ENCODE measurements around the gene RBKS. TPM values are rescaled to one million over a fixed set of nuclear protein-coding genes. Genes with fewer than 3 reads are reported as not detected.

RBKS gene
- polyA plus RNA-seq, 1 of the 3 experiments (the other 2 are of a cell fraction), result 7.4 TPM

DNA sequence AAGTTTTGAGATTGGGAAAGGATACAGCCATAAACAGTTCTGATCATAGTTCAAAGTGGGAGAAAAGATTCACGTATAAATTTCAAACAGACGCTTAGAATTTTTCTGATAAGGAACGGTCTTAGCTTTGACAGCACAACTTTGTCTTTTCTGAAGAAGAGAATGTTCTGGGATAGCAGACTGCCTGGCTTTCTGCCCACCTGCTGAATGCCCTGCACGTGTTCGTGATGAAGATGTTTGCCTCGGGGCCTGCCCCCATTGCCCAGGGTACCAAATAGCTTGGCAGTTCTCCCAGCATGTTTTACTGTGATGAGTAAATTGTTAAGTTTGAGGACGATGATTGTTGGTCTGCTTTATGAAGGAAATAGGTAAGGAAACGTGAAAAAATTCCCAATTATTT, 114.1 kb downstream of the RBKS start:
- WGBS (ENCODE audit: low lambda C conversion rate), result 52% methylated on average over 8 of the region's 8 CpGs
- no peak overlapping the region for H3K4me2 ChIP-seq

More for the DNA sequence above, 114.1 kb downstream of the RBKS start:
- peak overlapping the region in 1 of 2 experiments; percentile 9; a peak in 1 of 4 replicates for H3K27ac ChIP-seq (ENCODE audit: low read depth in 2 of 2, low read length in 1 of 2)
- CTCF ChIA-PET, result interaction anchor here (0.7 to 1.9 kb wide), 13 partner anchors 10 to 625 kb away, joined by 3 to 9 read pairs (median 3); partner anchors contain the start of gene FOSL2
- H3F3A ChIP-seq (replicated peaks; ENCODE audit: insufficient read depth), result no peaks in the 10 kb centered on the region
- H3K9me2 ChIP-seq, result no peaks in the 10 kb centered on the region
- no peak overlapping the region for H2AFZ ChIP-seq (ENCODE audit: low read depth)
- TF ChIP-seq, protein P1, sequence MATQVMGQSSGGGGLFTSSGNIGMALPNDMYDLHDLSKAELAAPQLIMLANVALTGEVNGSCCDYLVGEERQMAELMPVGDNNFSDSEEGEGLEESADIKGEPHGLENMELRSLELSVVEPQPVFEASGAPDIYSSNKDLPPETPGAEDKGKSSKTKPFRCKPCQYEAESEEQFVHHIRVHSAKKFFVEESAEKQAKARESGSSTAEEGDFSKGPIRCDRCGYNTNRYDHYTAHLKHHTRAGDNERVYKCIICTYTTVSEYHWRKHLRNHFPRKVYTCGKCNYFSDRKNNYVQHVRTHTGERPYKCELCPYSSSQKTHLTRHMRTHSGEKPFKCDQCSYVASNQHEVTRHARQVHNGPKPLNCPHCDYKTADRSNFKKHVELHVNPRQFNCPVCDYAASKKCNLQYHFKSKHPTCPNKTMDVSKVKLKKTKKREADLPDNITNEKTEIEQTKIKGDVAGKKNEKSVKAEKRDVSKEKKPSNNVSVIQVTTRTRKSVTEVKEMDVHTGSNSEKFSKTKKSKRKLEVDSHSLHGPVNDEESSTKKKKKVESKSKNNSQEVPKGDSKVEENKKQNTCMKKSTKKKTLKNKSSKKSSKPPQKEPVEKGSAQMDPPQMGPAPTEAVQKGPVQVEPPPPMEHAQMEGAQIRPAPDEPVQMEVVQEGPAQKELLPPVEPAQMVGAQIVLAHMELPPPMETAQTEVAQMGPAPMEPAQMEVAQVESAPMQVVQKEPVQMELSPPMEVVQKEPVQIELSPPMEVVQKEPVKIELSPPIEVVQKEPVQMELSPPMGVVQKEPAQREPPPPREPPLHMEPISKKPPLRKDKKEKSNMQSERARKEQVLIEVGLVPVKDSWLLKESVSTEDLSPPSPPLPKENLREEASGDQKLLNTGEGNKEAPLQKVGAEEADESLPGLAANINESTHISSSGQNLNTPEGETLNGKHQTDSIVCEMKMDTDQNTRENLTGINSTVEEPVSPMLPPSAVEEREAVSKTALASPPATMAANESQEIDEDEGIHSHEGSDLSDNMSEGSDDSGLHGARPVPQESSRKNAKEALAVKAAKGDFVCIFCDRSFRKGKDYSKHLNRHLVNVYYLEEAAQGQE (IDR thresholded peaks at IDR 0.05; ENCODE audit: low read depth, low read length), result no peak
- TF ChIP-seq, protein P2, sequence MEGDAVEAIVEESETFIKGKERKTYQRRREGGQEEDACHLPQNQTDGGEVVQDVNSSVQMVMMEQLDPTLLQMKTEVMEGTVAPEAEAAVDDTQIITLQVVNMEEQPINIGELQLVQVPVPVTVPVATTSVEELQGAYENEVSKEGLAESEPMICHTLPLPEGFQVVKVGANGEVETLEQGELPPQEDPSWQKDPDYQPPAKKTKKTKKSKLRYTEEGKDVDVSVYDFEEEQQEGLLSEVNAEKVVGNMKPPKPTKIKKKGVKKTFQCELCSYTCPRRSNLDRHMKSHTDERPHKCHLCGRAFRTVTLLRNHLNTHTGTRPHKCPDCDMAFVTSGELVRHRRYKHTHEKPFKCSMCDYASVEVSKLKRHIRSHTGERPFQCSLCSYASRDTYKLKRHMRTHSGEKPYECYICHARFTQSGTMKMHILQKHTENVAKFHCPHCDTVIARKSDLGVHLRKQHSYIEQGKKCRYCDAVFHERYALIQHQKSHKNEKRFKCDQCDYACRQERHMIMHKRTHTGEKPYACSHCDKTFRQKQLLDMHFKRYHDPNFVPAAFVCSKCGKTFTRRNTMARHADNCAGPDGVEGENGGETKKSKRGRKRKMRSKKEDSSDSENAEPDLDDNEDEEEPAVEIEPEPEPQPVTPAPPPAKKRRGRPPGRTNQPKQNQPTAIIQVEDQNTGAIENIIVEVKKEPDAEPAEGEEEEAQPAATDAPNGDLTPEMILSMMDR (IDR thresholded peaks at IDR 0.05), result no peak
- TF ChIP-seq FOXJ3 (CRISPR knock-in tag; IDR thresholded peaks at IDR 0.05) (no peak), GABPA (IDR thresholded peaks at IDR 0.05; ENCODE audit: low read depth) (no peak), SMC3 (IDR thresholded peaks at IDR 0.05; ENCODE audit: low read depth, low read length) (no peak), FOXM1 (IDR thresholded peaks at IDR 0.05; ENCODE audit: low read depth) (0 out of 2 replicates have a peak, but pooled peaks have one; percentile 25), TEAD4 (IDR thresholded peaks at IDR 0.05; ENCODE audit: borderline replicate concordance, insufficient read depth) (no peak), TCF12 (IDR thresholded peaks at IDR 0.05) (peak; percentile 5; the same call in 1 of the 2 replicates), MXI1 (IDR thresholded peaks at IDR 0.05; ENCODE audit: low read depth, low read length) (peak; percentile 71; the same call in 1 of the 2 replicates), JUND (IDR thresholded peaks at IDR 0.05) (no peak), RXRA (IDR thresholded peaks at IDR 0.05; ENCODE audit: borderline replicate concordance, low read depth) (no peak), RFX5 (IDR thresholded peaks at IDR 0.05; ENCODE audit: low read length) (no peak), NFIC (IDR thresholded peaks at IDR 0.05; ENCODE audit: borderline replicate concordance) (peak; percentile 69), YY1 (IDR thresholded peaks at IDR 0.05; ENCODE audit: low read depth) (no peak), SIN3A (IDR thresholded peaks at IDR 0.05; ENCODE audit: borderline replicate concordance, low read depth, low read length) (no peak), EP300 (IDR thresholded peaks at IDR 0.05; ENCODE audit: borderline replicate concordance in 1 of 2, low read depth in 1 of 2, low read length in 1 of 2) (no peak), RCOR1 (IDR thresholded peaks at IDR 0.05; ENCODE audit: low read length) (no peak), EZH2phosphoT487 (IDR thresholded peaks at IDR 0.05; ENCODE audit: borderline replicate concordance, low read depth) (no peak)
- TF ChIP-seq, protein P3, sequence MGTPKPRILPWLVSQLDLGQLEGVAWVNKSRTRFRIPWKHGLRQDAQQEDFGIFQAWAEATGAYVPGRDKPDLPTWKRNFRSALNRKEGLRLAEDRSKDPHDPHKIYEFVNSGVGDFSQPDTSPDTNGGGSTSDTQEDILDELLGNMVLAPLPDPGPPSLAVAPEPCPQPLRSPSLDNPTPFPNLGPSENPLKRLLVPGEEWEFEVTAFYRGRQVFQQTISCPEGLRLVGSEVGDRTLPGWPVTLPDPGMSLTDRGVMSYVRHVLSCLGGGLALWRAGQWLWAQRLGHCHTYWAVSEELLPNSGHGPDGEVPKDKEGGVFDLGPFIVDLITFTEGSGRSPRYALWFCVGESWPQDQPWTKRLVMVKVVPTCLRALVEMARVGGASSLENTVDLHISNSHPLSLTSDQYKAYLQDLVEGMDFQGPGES (IDR thresholded peaks at IDR 0.05; ENCODE audit: low read depth, low read length), result no peak
- TF ChIP-seq, protein P4, sequence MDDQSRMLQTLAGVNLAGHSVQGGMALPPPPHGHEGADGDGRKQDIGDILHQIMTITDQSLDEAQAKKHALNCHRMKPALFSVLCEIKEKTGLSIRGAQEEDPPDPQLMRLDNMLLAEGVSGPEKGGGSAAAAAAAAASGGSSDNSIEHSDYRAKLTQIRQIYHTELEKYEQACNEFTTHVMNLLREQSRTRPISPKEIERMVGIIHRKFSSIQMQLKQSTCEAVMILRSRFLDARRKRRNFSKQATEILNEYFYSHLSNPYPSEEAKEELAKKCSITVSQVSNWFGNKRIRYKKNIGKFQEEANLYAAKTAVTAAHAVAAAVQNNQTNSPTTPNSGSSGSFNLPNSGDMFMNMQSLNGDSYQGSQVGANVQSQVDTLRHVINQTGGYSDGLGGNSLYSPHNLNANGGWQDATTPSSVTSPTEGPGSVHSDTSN (IDR thresholded peaks at IDR 0.05), result 0 out of 2 replicates have a peak, but pooled peaks have one; percentile 11
- TF ChIP-seq, protein P5, sequence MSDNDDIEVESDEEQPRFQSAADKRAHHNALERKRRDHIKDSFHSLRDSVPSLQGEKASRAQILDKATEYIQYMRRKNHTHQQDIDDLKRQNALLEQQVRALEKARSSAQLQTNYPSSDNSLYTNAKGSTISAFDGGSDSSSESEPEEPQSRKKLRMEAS (IDR thresholded peaks at IDR 0.05; ENCODE audit: low read depth), result peak; percentile 87
- TF ChIP-seq, protein P6, sequence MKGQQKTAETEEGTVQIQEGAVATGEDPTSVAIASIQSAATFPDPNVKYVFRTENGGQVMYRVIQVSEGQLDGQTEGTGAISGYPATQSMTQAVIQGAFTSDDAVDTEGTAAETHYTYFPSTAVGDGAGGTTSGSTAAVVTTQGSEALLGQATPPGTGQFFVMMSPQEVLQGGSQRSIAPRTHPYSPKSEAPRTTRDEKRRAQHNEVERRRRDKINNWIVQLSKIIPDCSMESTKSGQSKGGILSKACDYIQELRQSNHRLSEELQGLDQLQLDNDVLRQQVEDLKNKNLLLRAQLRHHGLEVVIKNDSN (IDR thresholded peaks at IDR 0.05; ENCODE audit: borderline replicate concordance, low read depth), result no peak
- H3K27me3 ChIP-seq (ENCODE audit: insufficient read depth), result no peaks in the 10 kb centered on the region
- H3K4me3 ChIP-seq (ENCODE audit: low read depth in 2 of 2, low read length in 1 of 2), result no peak overlapping the region
- no peak overlapping the region for H3K9ac ChIP-seq
- peaks cover 0 to 19% of the 10 kb centered on the region in 2 experiments; a peak in 3 of 4 replicates for H3K4me1 ChIP-seq (ENCODE audit: control insufficient read depth in 1 of 2, insufficient read depth in 2 of 2, low read depth in 1 of 2, low read length in 1 of 2)
- H3K79me2 ChIP-seq (ENCODE audit: insufficient read depth), result peaks cover 94% of the 10 kb centered on the region
- POLR2A ChIA-PET, result no interaction called here
- DNase-seq, result no peak
- H3K36me3 ChIP-seq (replicated peaks in 1 of 2; ENCODE audit: control insufficient read depth in 1 of 2, insufficient read depth in 2 of 2, low read length in 1 of 2), result peaks cover 50 to 53% of the 10 kb centered on the region in 2 experiments
- no peaks in the 10 kb centered on the region for H4K20me1 ChIP-seq (ENCODE audit: insufficient read depth)
- no peaks in the 10 kb centered on the region for H3K9me3 ChIP-seq

Measured in SK-N-SH (cell line).